Measurements from ENCODE around the gene ZFYVE28.

Gene ZFYVE28

GRCh38 chr4:2366252-2367192, 51.9 kb downstream of the ZFYVE28 start:
- no peak for DNase-seq (ENCODE audit: low spot score)

- DNase-seq (ENCODE audit: low spot score) = no peak
Measured at GRCh38 chr4:2365913-2366210, 52.6 kb downstream of the ZFYVE28 start.

GRCh38 chr4:2365054-2365912, 53.2 kb downstream of the ZFYVE28 start:
- DNase-seq (ENCODE audit: low spot score) = no peak

- DNase-seq (ENCODE audit: low spot score) = no peak
Measured at GRCh38 chr4:2364654-2365053, 53.8 kb downstream of the ZFYVE28 start.

GRCh38 chr4:2363951-2364653, 54.3 kb downstream of the ZFYVE28 start:
- no peak for DNase-seq (ENCODE audit: low spot score)

GRCh38 chr4:2363056-2363721, 55.3 kb downstream of the ZFYVE28 start:
- no peak for DNase-seq (ENCODE audit: low spot score)

GRCh38 chr4:2362266-2363055, 56.0 kb downstream of the ZFYVE28 start:
- DNase-seq (ENCODE audit: low spot score) = no peak

GRCh38 chr4:2361366-2362265, 56.8 kb downstream of the ZFYVE28 start:
- DNase-seq (ENCODE audit: low spot score) = no peak

GRCh38 chr4:2360396-2360730, 58.1 kb downstream of the ZFYVE28 start:
- no peak for DNase-seq (ENCODE audit: low spot score)

- no peak for DNase-seq (ENCODE audit: low spot score)
Measured at GRCh38 chr4:2359591-2360395, 58.7 kb downstream of the ZFYVE28 start.

- no peak for DNase-seq (ENCODE audit: low spot score)
Measured at GRCh38 chr4:2357821-2358745, 60.4 kb downstream of the ZFYVE28 start.

- no peak for DNase-seq (ENCODE audit: low spot score)
Measured at GRCh38 chr4:2356123-2357069, 62.0 kb downstream of the ZFYVE28 start.

- DNase-seq (ENCODE audit: low spot score) = no peak
Measured at GRCh38 chr4:2354760-2355159, 63.7 kb downstream of the ZFYVE28 start.

- no peak for DNase-seq (ENCODE audit: low spot score)
Measured at GRCh38 chr4:2354118-2354517, 64.3 kb downstream of the ZFYVE28 start.

GRCh38 chr4:2353222-2354107, 65.0 kb downstream of the ZFYVE28 start:
- no peak for DNase-seq (ENCODE audit: low spot score)

- no peak for DNase-seq (ENCODE audit: low spot score)
Measured at GRCh38 chr4:2352729-2353221, 65.7 kb downstream of the ZFYVE28 start.

All from hematopoietic multipotent progenitor cell treated with erythropoietin and hydrocortisone succinate and interleukin-3 and kit ligand, for 15 days (in vitro differentiated cells).